K562 (cell line): ENCODE results near the gene AARS1. TPM values are rescaled to one million over a fixed set of nuclear protein-coding genes. Genes with fewer than 3 reads are reported as not detected.

Source experiments
- CEBPB ChIP-seq: fragments of 450-650 bp; IDR thresholded peaks from 2 replicates; pipeline ENCODE4 v1.6.1; 2016; ENCODE audit warnings: missing genetic modification characterization, missing compliant biosample characterization
- CREM ChIP-seq: IDR thresholded peaks from 2 replicates; pipeline ENCODE4 v1.6.1; 2014; ENCODE audit warnings: antibody characterized with exemption, low read depth
- HCFC1 ChIP-seq: IDR thresholded peaks from 2 replicates; pipeline ENCODE4 v1.6.1; 2012; ENCODE audit warnings: low read depth, low read length, improper control_type of control experiment
- MAZ ChIP-seq, 2 experiments: fragments of 450-650 bp in 1 of 2; sonication (generic) in 1 of 2; formaldehyde crosslinking; IDR thresholded peaks in 1 of 2; conservative IDR thresholded peaks in 1 of 2; 2 replicates each; pipeline versions ENCODE4 v1.4.0 to v1.5.0; 2020; ENCODE audit warnings: mild to moderate bottlenecking in 1 of 2, missing genetic modification reagents in 1 of 2
- polyA plus RNA-seq, 8 experiments: library from polyadenylated mRNA; depleted of rRNA in 4 of 8; stranded (reverse) in 5 of 8; unstranded in 3 of 8; fragments of >200 nt; fragmentation: Nextera tagmentation in 2 of 8; fragmentation: Illumina TruSeq in 1 of 8; extraction: Ambion mirVana in 2 of 8; extraction: Trizol in 1 of 8; gene quantifications; 2 replicates each; pipeline versions ENCODE4 v1.2.1 to v1.2.3, GENCODE V29; 2011 to 2014; ENCODE audit warnings: inconsistent platforms in 1 of 8, missing spikeins in 1 of 8
- total RNA-seq, 7 experiments: library from RNA; depleted of rRNA in 6 of 7; stranded (reverse); fragments of >200 nt in 6 of 7; fragmentation: Illumina TruSeq in 2 of 7; extraction: Trizol in 2 of 7; gene quantifications; 2 replicates each; pipeline versions ENCODE4 v1.2.1 to v1.2.3, GENCODE V29; 2011 to 2021; ENCODE audit warnings: low replicate concordance in 1 of 7
- TF ChIP-seq, protein P1 (sequence below): fragments of 150-350 bp; conservative IDR thresholded peaks from 2 replicates; pipeline ENCODE4 v1.6.1; 2014; ENCODE audit warnings: low read length
- TF ChIP-seq, protein P2 (sequence below): fragments of 450-650 bp; IDR thresholded peaks from 2 replicates; pipeline ENCODE4 v1.6.1; 2016; ENCODE audit warnings: mild to moderate bottlenecking, moderate library complexity
- TF ChIP-seq, protein P3 (sequence below), 2 experiments: fragments of 250-450 bp in 1 of 2; fragments of 450-650 bp in 1 of 2; sonication (Bioruptor Pico) in 1 of 2; IDR thresholded peaks; 2 replicates each; pipeline versions ENCODE4 v1.6.1 to v1.8.0; 2016 to 2021; ENCODE audit warnings: mild to moderate bottlenecking in 2 of 2, moderate library complexity in 2 of 2, missing compliant biosample characterization in 1 of 2, missing genetic modification characterization in 1 of 2
- TF ChIP-seq, protein P4 (sequence below), 2 experiments: fragments of 450-650 bp in 1 of 2; sonication (generic) in 1 of 2; formaldehyde crosslinking in 1 of 2; IDR thresholded peaks in 1 of 2; conservative IDR thresholded peaks in 1 of 2; 2 replicates each; pipeline versions ENCODE4 v1.6.1 to v1.8.1; 2016 to 2023; ENCODE audit warnings: mild to moderate bottlenecking in 2 of 2, moderate library complexity in 2 of 2, inconsistent platforms in 1 of 2, missing genetic modification reagents in 1 of 2

Gene AARS1
- total and polyA plus RNA-seq, 9 of the 15 experiments (the other 6 are each of a cell fraction or from before 2014, with no cell fraction given): 50.1 to 235 (median 174) TPM

DNA sequence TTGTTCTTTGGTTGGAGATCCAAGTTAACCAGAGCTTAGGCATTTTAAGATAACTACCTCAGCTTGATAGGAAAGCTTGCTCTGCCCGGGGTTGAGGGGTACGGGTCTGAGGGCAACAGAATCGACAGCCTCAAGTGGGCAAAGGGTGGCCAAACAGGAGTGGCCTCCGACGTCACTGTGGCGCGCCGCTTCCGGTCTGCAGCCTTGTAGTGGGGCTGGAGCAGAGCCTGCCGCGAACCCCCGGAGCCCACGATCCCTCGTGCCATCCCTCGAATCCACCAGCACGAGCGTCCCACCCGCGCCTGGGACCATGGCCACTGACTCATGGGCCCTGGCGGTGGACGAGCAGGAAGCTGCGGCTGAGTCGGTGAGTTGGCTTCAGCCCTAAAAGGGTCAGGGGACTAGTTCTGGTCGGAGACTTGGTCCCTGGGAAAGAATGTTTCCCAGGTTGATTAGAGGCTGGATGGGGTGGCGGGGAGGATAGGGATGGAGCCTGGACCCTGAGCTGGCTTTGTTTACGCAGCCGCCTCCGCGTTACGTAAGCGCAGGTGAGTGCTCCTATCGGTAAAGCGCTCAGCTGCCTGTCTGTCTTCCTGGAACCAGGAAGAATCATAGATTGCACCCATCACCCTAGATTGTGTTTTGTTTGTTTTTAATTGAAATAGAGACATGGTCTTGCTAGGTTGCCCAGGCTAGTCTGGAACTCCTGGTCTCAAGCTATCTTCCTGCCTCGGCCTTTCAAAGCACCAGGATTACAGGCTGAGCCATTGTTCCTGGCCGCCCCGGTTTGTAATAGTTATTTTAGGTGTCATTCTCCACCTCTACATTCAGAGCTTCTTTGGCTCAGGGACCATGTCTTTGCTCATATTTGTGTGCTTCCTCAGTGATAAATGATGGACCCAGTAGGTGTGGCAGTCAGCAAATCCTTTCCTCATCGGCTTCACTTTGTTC, 10.0 kb upstream of the AARS1 start, which contains the start of gene DDX19B (continued):
- TF ChIP-seq, protein P1, sequence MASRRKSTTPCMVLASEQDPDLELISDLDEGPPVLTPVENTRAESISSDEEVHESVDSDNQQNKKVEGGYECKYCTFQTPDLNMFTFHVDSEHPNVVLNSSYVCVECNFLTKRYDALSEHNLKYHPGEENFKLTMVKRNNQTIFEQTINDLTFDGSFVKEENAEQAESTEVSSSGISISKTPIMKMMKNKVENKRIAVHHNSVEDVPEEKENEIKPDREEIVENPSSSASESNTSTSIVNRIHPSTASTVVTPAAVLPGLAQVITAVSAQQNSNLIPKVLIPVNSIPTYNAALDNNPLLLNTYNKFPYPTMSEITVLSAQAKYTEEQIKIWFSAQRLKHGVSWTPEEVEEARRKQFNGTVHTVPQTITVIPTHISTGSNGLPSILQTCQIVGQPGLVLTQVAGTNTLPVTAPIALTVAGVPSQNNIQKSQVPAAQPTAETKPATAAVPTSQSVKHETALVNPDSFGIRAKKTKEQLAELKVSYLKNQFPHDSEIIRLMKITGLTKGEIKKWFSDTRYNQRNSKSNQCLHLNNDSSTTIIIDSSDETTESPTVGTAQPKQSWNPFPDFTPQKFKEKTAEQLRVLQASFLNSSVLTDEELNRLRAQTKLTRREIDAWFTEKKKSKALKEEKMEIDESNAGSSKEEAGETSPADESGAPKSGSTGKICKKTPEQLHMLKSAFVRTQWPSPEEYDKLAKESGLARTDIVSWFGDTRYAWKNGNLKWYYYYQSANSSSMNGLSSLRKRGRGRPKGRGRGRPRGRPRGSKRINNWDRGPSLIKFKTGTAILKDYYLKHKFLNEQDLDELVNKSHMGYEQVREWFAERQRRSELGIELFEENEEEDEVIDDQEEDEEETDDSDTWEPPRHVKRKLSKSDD: no peak
- TF ChIP-seq MAZ (CRISPR knock-in tag; conservative IDR thresholded peaks at IDR 0.05 in 1 of 2, IDR thresholded peaks at IDR 0.05 in 1 of 2): peak; percentile 35 to 40; a peak in 2 of 4 replicates
- TF ChIP-seq, protein P2, sequence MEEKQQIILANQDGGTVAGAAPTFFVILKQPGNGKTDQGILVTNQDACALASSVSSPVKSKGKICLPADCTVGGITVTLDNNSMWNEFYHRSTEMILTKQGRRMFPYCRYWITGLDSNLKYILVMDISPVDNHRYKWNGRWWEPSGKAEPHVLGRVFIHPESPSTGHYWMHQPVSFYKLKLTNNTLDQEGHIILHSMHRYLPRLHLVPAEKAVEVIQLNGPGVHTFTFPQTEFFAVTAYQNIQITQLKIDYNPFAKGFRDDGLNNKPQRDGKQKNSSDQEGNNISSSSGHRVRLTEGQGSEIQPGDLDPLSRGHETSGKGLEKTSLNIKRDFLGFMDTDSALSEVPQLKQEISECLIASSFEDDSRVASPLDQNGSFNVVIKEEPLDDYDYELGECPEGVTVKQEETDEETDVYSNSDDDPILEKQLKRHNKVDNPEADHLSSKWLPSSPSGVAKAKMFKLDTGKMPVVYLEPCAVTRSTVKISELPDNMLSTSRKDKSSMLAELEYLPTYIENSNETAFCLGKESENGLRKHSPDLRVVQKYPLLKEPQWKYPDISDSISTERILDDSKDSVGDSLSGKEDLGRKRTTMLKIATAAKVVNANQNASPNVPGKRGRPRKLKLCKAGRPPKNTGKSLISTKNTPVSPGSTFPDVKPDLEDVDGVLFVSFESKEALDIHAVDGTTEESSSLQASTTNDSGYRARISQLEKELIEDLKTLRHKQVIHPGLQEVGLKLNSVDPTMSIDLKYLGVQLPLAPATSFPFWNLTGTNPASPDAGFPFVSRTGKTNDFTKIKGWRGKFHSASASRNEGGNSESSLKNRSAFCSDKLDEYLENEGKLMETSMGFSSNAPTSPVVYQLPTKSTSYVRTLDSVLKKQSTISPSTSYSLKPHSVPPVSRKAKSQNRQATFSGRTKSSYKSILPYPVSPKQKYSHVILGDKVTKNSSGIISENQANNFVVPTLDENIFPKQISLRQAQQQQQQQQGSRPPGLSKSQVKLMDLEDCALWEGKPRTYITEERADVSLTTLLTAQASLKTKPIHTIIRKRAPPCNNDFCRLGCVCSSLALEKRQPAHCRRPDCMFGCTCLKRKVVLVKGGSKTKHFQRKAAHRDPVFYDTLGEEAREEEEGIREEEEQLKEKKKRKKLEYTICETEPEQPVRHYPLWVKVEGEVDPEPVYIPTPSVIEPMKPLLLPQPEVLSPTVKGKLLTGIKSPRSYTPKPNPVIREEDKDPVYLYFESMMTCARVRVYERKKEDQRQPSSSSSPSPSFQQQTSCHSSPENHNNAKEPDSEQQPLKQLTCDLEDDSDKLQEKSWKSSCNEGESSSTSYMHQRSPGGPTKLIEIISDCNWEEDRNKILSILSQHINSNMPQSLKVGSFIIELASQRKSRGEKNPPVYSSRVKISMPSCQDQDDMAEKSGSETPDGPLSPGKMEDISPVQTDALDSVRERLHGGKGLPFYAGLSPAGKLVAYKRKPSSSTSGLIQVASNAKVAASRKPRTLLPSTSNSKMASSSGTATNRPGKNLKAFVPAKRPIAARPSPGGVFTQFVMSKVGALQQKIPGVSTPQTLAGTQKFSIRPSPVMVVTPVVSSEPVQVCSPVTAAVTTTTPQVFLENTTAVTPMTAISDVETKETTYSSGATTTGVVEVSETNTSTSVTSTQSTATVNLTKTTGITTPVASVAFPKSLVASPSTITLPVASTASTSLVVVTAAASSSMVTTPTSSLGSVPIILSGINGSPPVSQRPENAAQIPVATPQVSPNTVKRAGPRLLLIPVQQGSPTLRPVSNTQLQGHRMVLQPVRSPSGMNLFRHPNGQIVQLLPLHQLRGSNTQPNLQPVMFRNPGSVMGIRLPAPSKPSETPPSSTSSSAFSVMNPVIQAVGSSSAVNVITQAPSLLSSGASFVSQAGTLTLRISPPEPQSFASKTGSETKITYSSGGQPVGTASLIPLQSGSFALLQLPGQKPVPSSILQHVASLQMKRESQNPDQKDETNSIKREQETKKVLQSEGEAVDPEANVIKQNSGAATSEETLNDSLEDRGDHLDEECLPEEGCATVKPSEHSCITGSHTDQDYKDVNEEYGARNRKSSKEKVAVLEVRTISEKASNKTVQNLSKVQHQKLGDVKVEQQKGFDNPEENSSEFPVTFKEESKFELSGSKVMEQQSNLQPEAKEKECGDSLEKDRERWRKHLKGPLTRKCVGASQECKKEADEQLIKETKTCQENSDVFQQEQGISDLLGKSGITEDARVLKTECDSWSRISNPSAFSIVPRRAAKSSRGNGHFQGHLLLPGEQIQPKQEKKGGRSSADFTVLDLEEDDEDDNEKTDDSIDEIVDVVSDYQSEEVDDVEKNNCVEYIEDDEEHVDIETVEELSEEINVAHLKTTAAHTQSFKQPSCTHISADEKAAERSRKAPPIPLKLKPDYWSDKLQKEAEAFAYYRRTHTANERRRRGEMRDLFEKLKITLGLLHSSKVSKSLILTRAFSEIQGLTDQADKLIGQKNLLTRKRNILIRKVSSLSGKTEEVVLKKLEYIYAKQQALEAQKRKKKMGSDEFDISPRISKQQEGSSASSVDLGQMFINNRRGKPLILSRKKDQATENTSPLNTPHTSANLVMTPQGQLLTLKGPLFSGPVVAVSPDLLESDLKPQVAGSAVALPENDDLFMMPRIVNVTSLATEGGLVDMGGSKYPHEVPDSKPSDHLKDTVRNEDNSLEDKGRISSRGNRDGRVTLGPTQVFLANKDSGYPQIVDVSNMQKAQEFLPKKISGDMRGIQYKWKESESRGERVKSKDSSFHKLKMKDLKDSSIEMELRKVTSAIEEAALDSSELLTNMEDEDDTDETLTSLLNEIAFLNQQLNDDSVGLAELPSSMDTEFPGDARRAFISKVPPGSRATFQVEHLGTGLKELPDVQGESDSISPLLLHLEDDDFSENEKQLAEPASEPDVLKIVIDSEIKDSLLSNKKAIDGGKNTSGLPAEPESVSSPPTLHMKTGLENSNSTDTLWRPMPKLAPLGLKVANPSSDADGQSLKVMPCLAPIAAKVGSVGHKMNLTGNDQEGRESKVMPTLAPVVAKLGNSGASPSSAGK: peak; percentile 79
- TF ChIP-seq, protein P3, sequence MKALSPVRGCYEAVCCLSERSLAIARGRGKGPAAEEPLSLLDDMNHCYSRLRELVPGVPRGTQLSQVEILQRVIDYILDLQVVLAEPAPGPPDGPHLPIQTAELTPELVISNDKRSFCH (CRISPR knock-in tag; IDR thresholded peaks at IDR 0.05): no peak
- TF ChIP-seq, protein P3 (tag; IDR thresholded peaks at IDR 0.05): peak; percentile 49; the same call in 1 of the 2 replicates
- TF ChIP-seq, protein P4, sequence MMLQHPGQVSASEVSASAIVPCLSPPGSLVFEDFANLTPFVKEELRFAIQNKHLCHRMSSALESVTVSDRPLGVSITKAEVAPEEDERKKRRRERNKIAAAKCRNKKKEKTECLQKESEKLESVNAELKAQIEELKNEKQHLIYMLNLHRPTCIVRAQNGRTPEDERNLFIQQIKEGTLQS (IDR thresholded peaks at IDR 0.05): peak; percentile 36
- TF ChIP-seq, protein P4 (CRISPR knock-in tag; conservative IDR thresholded peaks at IDR 0.05): no peak
- peak; percentile 97 for TF ChIP-seq CREM
- TF ChIP-seq HCFC1: peak; percentile 50; the same call in 1 of the 2 replicates
- peak; percentile 48 for TF ChIP-seq CEBPB
